ENCODE measurements around the gene RTN4R. TPM values are rescaled to one million over a fixed set of nuclear protein-coding genes. Genes with fewer than 3 reads are reported as not detected.
"Not testable (repeated sequence)": the region's sequence is repeated elsewhere in the genome, so short reads cannot be mapped to it uniquely, and the experiment has no call there.

The RTN4R gene
- total and polyA plus RNA-seq, 3 donors from 2014 or later: 2.1 to 6.1 (median 5.1) TPM

- 76 to 85% methylated on average over 12 to 15 of the region's 15 CpGs for WGBS, 2 donors
- no peak for DNase-seq
- intact Hi-C loops (cut with DNase I; ENCODE audit: low total_unique reads): loop anchor here (5.0 kb wide), 1 partner anchor 122 kb away; no protein-coding TSS in a partner anchor
These were observed 11.6 kb upstream of the RTN4R start for GRCh38 chr22:20279662-20280134.

GRCh38 chr22:20278726-20279490 is 10.8 kb upstream of the RTN4R start:
- DNase-seq; H3K4me1 ChIP-seq; H3K4me3 ChIP-seq; H3K27ac ChIP-seq; intact Hi-C loops (cut with DNase I; ENCODE audit: low total_unique reads); H3K36me3 ChIP-seq (ENCODE audit: low read depth, missing control alignments); H3K9me3 ChIP-seq; H3K27me3 ChIP-seq: not testable (repeated sequence)
- 91 to 100% methylated on average over 2 to 18 of the region's 22 CpGs for WGBS, 2 donors

More at GRCh38 chr22:20279662-20280134, 11.6 kb upstream of the RTN4R start:
- Histone ChIP-seq H3K9me3 (no peaks in the 10 kb centered on the region), H3K27me3 (no peaks in the 10 kb centered on the region), H3K4me1 (no peaks in the 10 kb centered on the region), H3K4me3 (no peak overlapping the region), H3K27ac (no peak overlapping the region), H3K36me3 (ENCODE audit: low read depth, missing control alignments) (no peaks in the 10 kb centered on the region)
- TF ChIP-seq CTCF (IDR thresholded peaks at IDR 0.05) (no peak), POLR2A (IDR thresholded peaks at IDR 0.05) (no peak)

- H3K27me3 ChIP-seq; H3K27ac ChIP-seq; DNase-seq; H3K36me3 ChIP-seq (ENCODE audit: low read depth, missing control alignments); H3K4me3 ChIP-seq; H3K9me3 ChIP-seq; intact Hi-C loops (cut with DNase I; ENCODE audit: low total_unique reads); H3K4me1 ChIP-seq: not testable (repeated sequence)
- 83 to 92% methylated on average over 10 to 16 of the region's 18 CpGs for WGBS, 2 donors
These were observed 10.0 kb upstream of the RTN4R start for GRCh38 chr22:20277936-20278635.

GRCh38 chr22:20276468-20276867 is 8.3 kb upstream of the RTN4R start:
- 78 to 82% methylated on average over 7 of the region's 7 CpGs for WGBS, 2 donors

GRCh38 chr22:20275836-20276235 is 7.7 kb upstream of the RTN4R start:
- H3K9me3 ChIP-seq: no peaks in the 10 kb centered on the region
- WGBS, 2 donors: 95 to 96% methylated on average over 13 of the region's 13 CpGs
- TF ChIP-seq CTCF (IDR thresholded peaks at IDR 0.05): no peak
- no peak for TF ChIP-seq POLR2A (IDR thresholded peaks at IDR 0.05)
- H3K4me3 ChIP-seq: no peak overlapping the region
- H3K27ac ChIP-seq: no peak overlapping the region
- no peaks in the 10 kb centered on the region for H3K36me3 ChIP-seq (ENCODE audit: low read depth, missing control alignments)
- intact Hi-C loops (cut with DNase I; ENCODE audit: low total_unique reads): no loop called here
- H3K27me3 ChIP-seq: no peaks in the 10 kb centered on the region
- no peaks in the 10 kb centered on the region for H3K4me1 ChIP-seq
- DNase-seq: no peak

More at GRCh38 chr22:20276468-20276867, 8.3 kb upstream of the RTN4R start:
- TF ChIP-seq POLR2A (IDR thresholded peaks at IDR 0.05) (no peak), CTCF (IDR thresholded peaks at IDR 0.05) (no peak)
- Histone ChIP-seq H3K27me3 (no peaks in the 10 kb centered on the region), H3K27ac (no peak overlapping the region), H3K4me3 (no peak overlapping the region), H3K4me1 (no peaks in the 10 kb centered on the region), H3K36me3 (ENCODE audit: low read depth, missing control alignments) (no peaks in the 10 kb centered on the region), H3K9me3 (no peaks in the 10 kb centered on the region)
- intact Hi-C loops (cut with DNase I; ENCODE audit: low total_unique reads): no loop called here
- DNase-seq: no peak

- H3K36me3 ChIP-seq (ENCODE audit: low read depth, missing control alignments); H3K4me1 ChIP-seq; H3K27ac ChIP-seq; H3K27me3 ChIP-seq; H3K4me3 ChIP-seq; intact Hi-C loops (cut with DNase I; ENCODE audit: low total_unique reads); DNase-seq; H3K9me3 ChIP-seq: not testable (repeated sequence)
- WGBS, 2 donors: 73 to 85% methylated on average over 5 to 7 of the region's 7 CpGs
These were observed 7.2 kb upstream of the RTN4R start for GRCh38 chr22:20275325-20275724.

GRCh38 chr22:20274374-20274773 is 6.3 kb upstream of the RTN4R start:
- H3K9me3 ChIP-seq; DNase-seq; H3K27ac ChIP-seq; H3K4me1 ChIP-seq; intact Hi-C loops (cut with DNase I; ENCODE audit: low total_unique reads); H3K4me3 ChIP-seq; H3K36me3 ChIP-seq (ENCODE audit: low read depth, missing control alignments); H3K27me3 ChIP-seq: not testable (repeated sequence)
- 79 to 93% methylated on average over 3 to 6 of the region's 10 CpGs for WGBS, 2 donors

All from testis (tissue), 3 donors.